ENCODE results near the gene PRR33. TPM values are rescaled to one million over a fixed set of nuclear protein-coding genes. Genes with fewer than 3 reads are reported as not detected.

Gene PRR33
- total and polyA plus RNA-seq, 4 donors = 0.08 to 0.13 TPM; not detected in 2

GRCh38 chr11:1930462-1930830, 38.8 kb upstream of the PRR33 start:
- Histone ChIP-seq H3K27me3 (ENCODE audit: control insufficient read depth in 3 of 3, insufficient read depth in 3 of 3, low read length in 2 of 3) (no peaks in the 10 kb centered on the region), H3K4me1 (ENCODE audit: control insufficient read depth in 5 of 5, insufficient read depth in 5 of 5, low read length in 5 of 5) (peaks cover 0 to 32% (median 5%) of the 10 kb centered on the region in 5 donors), H3K36me3 (ENCODE audit: control insufficient read depth in 4 of 4, insufficient read depth in 4 of 4, low read length in 4 of 4) (no peaks in the 10 kb centered on the region), H3K4me3 (no peak overlapping the region), H3K9me3 (ENCODE audit: control insufficient read depth in 4 of 4, insufficient read depth in 3 of 4, low read length in 3 of 4) (peaks cover 0 to 2% (median 0%) of the 10 kb centered on the region in 4 donors), H3K9ac (ENCODE audit: insufficient read depth in 1 of 2, low read length in 2 of 2) (no peak overlapping the region), H3K27ac (ENCODE audit: low read depth in 1 of 2, low read length in 1 of 2) (no peak overlapping the region)
- ATAC-seq (ENCODE audit: insufficient read depth, low FRiP score) (no peak), DNase-seq (no peak)
- TF ChIP-seq, protein P1, sequence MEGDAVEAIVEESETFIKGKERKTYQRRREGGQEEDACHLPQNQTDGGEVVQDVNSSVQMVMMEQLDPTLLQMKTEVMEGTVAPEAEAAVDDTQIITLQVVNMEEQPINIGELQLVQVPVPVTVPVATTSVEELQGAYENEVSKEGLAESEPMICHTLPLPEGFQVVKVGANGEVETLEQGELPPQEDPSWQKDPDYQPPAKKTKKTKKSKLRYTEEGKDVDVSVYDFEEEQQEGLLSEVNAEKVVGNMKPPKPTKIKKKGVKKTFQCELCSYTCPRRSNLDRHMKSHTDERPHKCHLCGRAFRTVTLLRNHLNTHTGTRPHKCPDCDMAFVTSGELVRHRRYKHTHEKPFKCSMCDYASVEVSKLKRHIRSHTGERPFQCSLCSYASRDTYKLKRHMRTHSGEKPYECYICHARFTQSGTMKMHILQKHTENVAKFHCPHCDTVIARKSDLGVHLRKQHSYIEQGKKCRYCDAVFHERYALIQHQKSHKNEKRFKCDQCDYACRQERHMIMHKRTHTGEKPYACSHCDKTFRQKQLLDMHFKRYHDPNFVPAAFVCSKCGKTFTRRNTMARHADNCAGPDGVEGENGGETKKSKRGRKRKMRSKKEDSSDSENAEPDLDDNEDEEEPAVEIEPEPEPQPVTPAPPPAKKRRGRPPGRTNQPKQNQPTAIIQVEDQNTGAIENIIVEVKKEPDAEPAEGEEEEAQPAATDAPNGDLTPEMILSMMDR (IDR thresholded peaks at IDR 0.05; ENCODE audit: control extremely low read depth, extremely low read depth) = no peak
- 76 to 82% methylated on average over 9 of the region's 9 CpGs for WGBS, 2 donors

DNA sequence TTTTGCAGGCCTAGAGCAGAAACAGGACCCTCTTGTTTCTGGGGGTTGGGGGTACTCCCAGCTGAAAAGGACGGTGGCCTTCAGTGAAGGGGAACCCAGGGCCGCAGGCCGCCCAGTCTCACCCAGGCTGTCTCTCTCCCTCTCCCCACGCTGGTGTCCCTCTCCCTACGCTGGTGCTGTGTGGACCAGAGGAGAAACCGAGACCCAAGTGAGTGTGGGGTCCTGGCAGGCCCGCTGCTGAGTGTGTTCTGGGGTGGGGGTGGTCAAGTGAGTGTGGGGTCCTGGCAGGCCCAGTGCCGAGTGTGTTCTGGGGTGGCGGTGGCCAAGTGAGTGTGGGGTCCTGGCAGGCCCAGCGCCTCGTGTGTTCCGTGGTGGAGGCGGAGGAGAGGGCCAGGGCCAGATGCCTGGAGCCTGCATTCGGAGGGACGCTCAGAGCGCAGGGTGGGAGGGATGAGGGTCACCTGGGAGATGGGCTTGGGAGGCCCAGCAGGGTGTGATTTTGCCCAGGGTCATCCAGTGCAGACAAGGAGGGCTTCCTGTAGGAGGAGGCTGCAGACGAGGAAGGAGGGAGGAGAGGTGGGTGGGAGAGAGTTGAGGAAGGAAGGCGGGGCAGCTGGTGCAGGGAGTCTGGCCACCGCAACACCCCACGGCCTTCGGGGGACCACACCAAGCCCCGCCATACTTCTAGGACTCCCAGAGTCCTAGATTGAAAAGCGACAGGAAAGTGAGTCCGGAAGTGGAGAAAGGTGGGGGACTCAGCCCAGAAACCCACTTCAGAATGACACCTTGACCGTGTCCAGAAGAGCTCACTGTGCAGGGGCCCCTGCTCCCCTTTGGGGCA, 38.1 kb upstream of the PRR33 start:
- no peaks in the 10 kb centered on the region for H3K27me3 ChIP-seq (ENCODE audit: control insufficient read depth in 3 of 3, insufficient read depth in 3 of 3, low read length in 2 of 3)
- no peak for DNase-seq
- H3K27ac ChIP-seq (ENCODE audit: low read depth in 1 of 2, low read length in 1 of 2) = no peak overlapping the region
- peaks cover 0 to 2% (median 0%) of the 10 kb centered on the region in 4 donors for H3K9me3 ChIP-seq (ENCODE audit: control insufficient read depth in 4 of 4, insufficient read depth in 3 of 4, low read length in 3 of 4)
- no peak overlapping the region for H3K9ac ChIP-seq (ENCODE audit: insufficient read depth in 1 of 2, low read length in 2 of 2)
- ATAC-seq (ENCODE audit: insufficient read depth, low FRiP score) = no peak
- H3K36me3 ChIP-seq (ENCODE audit: control insufficient read depth in 4 of 4, insufficient read depth in 4 of 4, low read length in 4 of 4) = no peaks in the 10 kb centered on the region
- peaks cover 0 to 32% (median 5%) of the 10 kb centered on the region in 5 donors for H3K4me1 ChIP-seq (ENCODE audit: control insufficient read depth in 5 of 5, insufficient read depth in 5 of 5, low read length in 5 of 5)
- TF ChIP-seq, protein P1 (IDR thresholded peaks at IDR 0.05; ENCODE audit: control extremely low read depth, extremely low read depth) = no peak
- WGBS, 2 donors = 84 to 86% methylated on average over 25 of the region's 25 CpGs
- no peak overlapping the region for H3K4me3 ChIP-seq

DNA sequence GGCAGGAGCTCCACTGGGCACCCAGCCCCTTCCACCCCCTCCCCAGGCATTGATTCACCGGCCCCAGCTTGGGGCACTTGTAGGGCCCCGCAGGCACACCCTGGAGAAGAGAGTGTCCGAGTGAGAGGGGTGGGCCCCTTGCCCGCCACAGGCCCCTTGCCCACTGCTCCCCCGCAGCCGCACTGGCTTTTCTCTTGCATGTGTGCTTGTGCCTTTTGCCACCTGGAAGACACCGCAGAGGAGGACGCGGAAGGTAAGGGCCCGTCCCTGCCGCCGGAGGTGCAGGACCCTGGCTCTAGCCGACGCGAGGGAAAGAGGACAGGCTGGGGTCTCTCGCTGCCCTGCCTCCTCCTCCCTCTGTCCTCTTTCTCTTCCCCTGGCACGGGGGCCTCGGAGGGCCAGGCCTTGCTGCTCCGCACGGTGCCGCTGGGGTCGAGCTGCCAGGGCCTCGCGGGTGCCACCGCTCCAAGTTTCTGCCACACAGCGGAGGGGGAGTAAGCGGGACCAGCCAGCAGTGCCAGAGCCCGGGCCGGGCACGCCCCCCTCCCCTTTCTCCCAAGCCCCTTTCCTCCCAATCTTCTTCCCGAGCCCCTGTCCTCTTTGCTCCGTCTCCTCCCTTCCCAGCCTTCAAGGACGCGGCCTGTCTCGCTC, 37.3 kb upstream of the PRR33 start:
- no peak for ATAC-seq (ENCODE audit: insufficient read depth, low FRiP score)
- no peak overlapping the region for H3K4me3 ChIP-seq
- H3K4me1 ChIP-seq (ENCODE audit: control insufficient read depth in 5 of 5, insufficient read depth in 5 of 5, low read length in 5 of 5) = peaks cover 0 to 32% (median 5%) of the 10 kb centered on the region in 5 donors
- WGBS, 2 donors = 92 to 97% methylated on average over 34 to 35 of the region's 35 CpGs
- no peak overlapping the region for H3K9ac ChIP-seq (ENCODE audit: insufficient read depth in 1 of 2, low read length in 2 of 2)
- TF ChIP-seq, protein P1 (IDR thresholded peaks at IDR 0.05; ENCODE audit: control extremely low read depth, extremely low read depth) = no peak
- no peaks in the 10 kb centered on the region for H3K36me3 ChIP-seq (ENCODE audit: control insufficient read depth in 4 of 4, insufficient read depth in 4 of 4, low read length in 4 of 4)
- peaks cover 0 to 2% (median 0%) of the 10 kb centered on the region in 4 donors for H3K9me3 ChIP-seq (ENCODE audit: control insufficient read depth in 4 of 4, insufficient read depth in 3 of 4, low read length in 3 of 4)
- no peak overlapping the region for H3K27ac ChIP-seq (ENCODE audit: low read depth in 1 of 2, low read length in 1 of 2)
- DNase-seq = no peak
- no peaks in the 10 kb centered on the region for H3K27me3 ChIP-seq (ENCODE audit: control insufficient read depth in 3 of 3, insufficient read depth in 3 of 3, low read length in 2 of 3)
